ENCODE data around the gene LYSMD4. TPM values are rescaled to one million over a fixed set of nuclear protein-coding genes. Genes with fewer than 3 reads are reported as not detected.

The LYSMD4 gene
- total and polyA plus RNA-seq, 2 of the 8 experiments (the other 6 are each of a cell fraction or from before 2014, with no cell fraction given), result 7.5 to 17.5 TPM

DNA sequence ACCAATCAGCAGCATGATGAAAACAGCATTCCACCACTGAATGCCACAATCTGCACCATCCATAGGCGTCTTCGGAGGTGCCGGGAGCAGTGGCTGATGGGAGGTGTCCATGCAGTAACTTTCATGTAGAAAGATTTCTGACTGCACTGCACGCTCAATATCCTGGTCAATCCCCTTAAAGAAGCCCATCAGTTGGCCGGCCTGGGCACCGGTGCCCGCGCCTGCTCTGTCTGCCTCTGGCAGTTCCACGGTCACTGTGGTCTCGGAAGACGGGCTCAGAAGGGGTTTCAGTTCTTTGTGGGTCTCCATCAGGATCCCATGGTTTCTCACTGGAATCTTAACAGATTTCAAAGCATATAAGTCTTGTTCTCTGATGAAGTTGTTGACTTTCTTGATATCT is 3.9 kb downstream of the LYSMD4 start:
- Histone ChIP-seq H2BK12ac (ENCODE audit: low read depth, low read length) (no peak overlapping the region), H3K14ac (ENCODE audit: insufficient read length) (no peak overlapping the region), H2AK5ac (ENCODE audit: low read depth, low read length) (no peak overlapping the region), H2BK5ac (ENCODE audit: low read depth, low read length) (no peak overlapping the region), H3K23ac (ENCODE audit: insufficient read length) (no peak overlapping the region), H2BK15ac (ENCODE audit: low read length) (no peak overlapping the region), H2BK120ac (replicated peaks; ENCODE audit: low read depth, low read length) (no peak overlapping the region), H3K27me3 (replicated peaks in 1 of 4; ENCODE audit: control insufficient read depth in 3 of 4, extremely low read depth in 1 of 4, insufficient read depth in 3 of 4, low read length in 3 of 4) (peaks cover 0 to 10% (median 3%) of the 10 kb centered on the region in 4 experiments; a peak in 4 of 7 replicates), H3K9me3 (ENCODE audit: insufficient read depth in 2 of 2, low read depth in 1 of 2, low read length in 1 of 2) (peaks cover 4 to 12% of the 10 kb centered on the region in 2 experiments; a peak in 3 of 4 replicates), H2BK20ac (ENCODE audit: low read length) (no peak overlapping the region), H3K23me2 (ENCODE audit: low read depth, low read length) (peaks cover 8% of the 10 kb centered on the region; the same call in 1 of the 2 replicates), H4K5ac (ENCODE audit: insufficient read length, low read depth, low read length) (no peak overlapping the region), H3K79me2 (ENCODE audit: control insufficient read depth in 1 of 2, insufficient read depth in 2 of 2, low read length in 2 of 2) (no peaks in the 10 kb centered on the region), H4K20me1 (replicated peaks in 1 of 2; ENCODE audit: control insufficient read depth in 1 of 2, insufficient read depth in 2 of 2, low read length in 2 of 2) (peaks cover 0 to 5% of the 10 kb centered on the region in 2 experiments), H3K79me1 (ENCODE audit: low read depth, low read length) (0 out of 2 replicates have a peak, but pooled peaks cover 2% of the 10 kb centered on the region), H3K9ac (replicated peaks in 1 of 4; ENCODE audit: extremely low read depth in 1 of 4, low read depth in 3 of 4, low read length in 3 of 4) (no peak overlapping the region), H3K56ac (replicated peaks; ENCODE audit: insufficient read length, low read depth, low read length) (no peak overlapping the region), H3K18ac (ENCODE audit: extremely low read depth, low read length) (no peak overlapping the region), H2AFZ (ENCODE audit: low read length) (no peak overlapping the region), H3K4me3 (ENCODE audit: extremely low read depth in 1 of 4, insufficient read depth in 2 of 4, low read depth in 3 of 4, low read length in 4 of 4) (no peak overlapping the region), H3K4me1 (replicated peaks in 1 of 4; ENCODE audit: control insufficient read depth in 3 of 4, insufficient read depth in 4 of 4, low read length in 3 of 4) (peaks cover 5 to 23% (median 6%) of the 10 kb centered on the region in 4 experiments; a peak in 5 of 7 replicates), H4K8ac (ENCODE audit: extremely low read depth, insufficient read depth, low read length) (no peak overlapping the region), H3K4me2 (ENCODE audit: insufficient read depth in 1 of 2, low read depth in 2 of 2, low read length in 2 of 2) (no peak overlapping the region), H3K27ac (ENCODE audit: low read depth, low read length) (no peak overlapping the region), H4K91ac (replicated peaks; ENCODE audit: insufficient read length, low read length) (no peak overlapping the region), H3K4ac (replicated peaks; ENCODE audit: insufficient read length, low read depth, low read length) (no peak overlapping the region), H3K36me3 (ENCODE audit: control insufficient read depth in 2 of 4, insufficient read depth in 4 of 4, low read length in 3 of 4) (peaks cover 4 to 9% (median 5%) of the 10 kb centered on the region in 4 experiments; a peak in 7 of 8 replicates)
- DNase-seq (ENCODE audit: low read depth in 1 of 2, low spot score in 2 of 2), result no peak
- no peak for FAIRE-seq
- ChIA-PET CTCF (ENCODE audit: partially characterized antibody) (interaction anchor here (0.6 to 3.9 kb wide), 23 partner anchors 11 to 475 kb away, joined by 3 to 34 read pairs (median 5); no protein-coding TSS in a partner anchor), POLR2A (ENCODE audit: partially characterized antibody) (no interaction called here)
- WGBS, 2 experiments (ENCODE audit: extremely low coverage in 1 of 2, insufficient coverage in 1 of 2, insufficient read length in 1 of 2, insufficient replicate concordance in 2 of 2, low coverage in 1 of 2, low lambda C conversion rate in 2 of 2, missing lambda C conversion rate in 1 of 2), result 94% methylated on average over 11 of the region's 11 CpGs; no CpG with 5 or more reads in 1 of the 2 experiments
- TF ChIP-seq SP4 (IDR thresholded peaks at IDR 0.05; ENCODE audit: low read length), result no peak
- no peak for TF ChIP-seq CREB1 (IDR thresholded peaks at IDR 0.05)
- TF ChIP-seq KDM1A (IDR thresholded peaks at IDR 0.05; ENCODE audit: borderline replicate concordance, low read length), result no peak
- no peak for TF ChIP-seq POLR2A (IDR thresholded peaks at IDR 0.05; ENCODE audit: control extremely low read depth in 1 of 2, low read depth in 2 of 2, low read length in 2 of 2)
- TF ChIP-seq, protein P1, sequence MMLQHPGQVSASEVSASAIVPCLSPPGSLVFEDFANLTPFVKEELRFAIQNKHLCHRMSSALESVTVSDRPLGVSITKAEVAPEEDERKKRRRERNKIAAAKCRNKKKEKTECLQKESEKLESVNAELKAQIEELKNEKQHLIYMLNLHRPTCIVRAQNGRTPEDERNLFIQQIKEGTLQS (IDR thresholded peaks at IDR 0.05; ENCODE audit: insufficient read depth, low read depth, low read length), result no peak
- TF ChIP-seq RFX5 (IDR thresholded peaks at IDR 0.05; ENCODE audit: borderline replicate concordance, low read depth, low read length), result no peak
- no peak for TF ChIP-seq CHD1 (IDR thresholded peaks at IDR 0.05; ENCODE audit: low read depth, low read length)
- TF ChIP-seq POU5F1 (IDR thresholded peaks at IDR 0.05; ENCODE audit: low read depth, low read length), result no peak
- no peak for TF ChIP-seq SIN3A (conservative IDR thresholded peaks at IDR 0.05 in 1 of 2, IDR thresholded peaks at IDR 0.05 in 1 of 2; ENCODE audit: low read depth in 1 of 2, low read length in 2 of 2)
- TF ChIP-seq, protein P2, sequence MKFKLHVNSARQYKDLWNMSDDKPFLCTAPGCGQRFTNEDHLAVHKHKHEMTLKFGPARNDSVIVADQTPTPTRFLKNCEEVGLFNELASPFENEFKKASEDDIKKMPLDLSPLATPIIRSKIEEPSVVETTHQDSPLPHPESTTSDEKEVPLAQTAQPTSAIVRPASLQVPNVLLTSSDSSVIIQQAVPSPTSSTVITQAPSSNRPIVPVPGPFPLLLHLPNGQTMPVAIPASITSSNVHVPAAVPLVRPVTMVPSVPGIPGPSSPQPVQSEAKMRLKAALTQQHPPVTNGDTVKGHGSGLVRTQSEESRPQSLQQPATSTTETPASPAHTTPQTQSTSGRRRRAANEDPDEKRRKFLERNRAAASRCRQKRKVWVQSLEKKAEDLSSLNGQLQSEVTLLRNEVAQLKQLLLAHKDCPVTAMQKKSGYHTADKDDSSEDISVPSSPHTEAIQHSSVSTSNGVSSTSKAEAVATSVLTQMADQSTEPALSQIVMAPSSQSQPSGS (IDR thresholded peaks at IDR 0.05; ENCODE audit: low read length), result no peak
- TF ChIP-seq, protein P3, sequence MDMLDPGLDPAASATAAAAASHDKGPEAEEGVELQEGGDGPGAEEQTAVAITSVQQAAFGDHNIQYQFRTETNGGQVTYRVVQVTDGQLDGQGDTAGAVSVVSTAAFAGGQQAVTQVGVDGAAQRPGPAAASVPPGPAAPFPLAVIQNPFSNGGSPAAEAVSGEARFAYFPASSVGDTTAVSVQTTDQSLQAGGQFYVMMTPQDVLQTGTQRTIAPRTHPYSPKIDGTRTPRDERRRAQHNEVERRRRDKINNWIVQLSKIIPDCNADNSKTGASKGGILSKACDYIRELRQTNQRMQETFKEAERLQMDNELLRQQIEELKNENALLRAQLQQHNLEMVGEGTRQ (IDR thresholded peaks at IDR 0.05; ENCODE audit: low read length), result no peak

Measured in H1 (cell line).